DND-41 (cell line): ENCODE data around the gene SIN3B.
"Not testable (repeated sequence)": the region's sequence is repeated elsewhere in the genome, so short reads cannot be mapped to it uniquely, and the experiment has no call there.

Source experiments
- ATAC-seq: fragments of 200-7000 bp; cut with Tn5 transposase; 3 replicates; pipeline ENCODE4 v1.9.1; 2021; ENCODE audit warnings: low read depth; ENCODE audit not compliant: insufficient read depth
- DNase-seq: peaks from one replicate; pipeline ENCODE4 v3.0.0-alpha.2; 2020
- H2AFZ ChIP-seq: 2 replicates; pipeline ENCODE4 v1.6.0; 2012; ENCODE audit warnings: low read depth, low read length
- H3K27ac ChIP-seq: 2 replicates; pipeline ENCODE4 v1.5.1; 2012; ENCODE audit warnings: low read length, inconsistent platforms
- H3K27me3 ChIP-seq: fragments of 200-600 bp; sonication (generic); 2 replicates; pipeline ENCODE4 v1.6.0; 2012; ENCODE audit warnings: low read length, mild to moderate bottlenecking, inconsistent platforms; ENCODE audit not compliant: insufficient read depth, poor library complexity
- H3K36me3 ChIP-seq: 2 replicates; pipeline ENCODE4 v1.5.1; 2012; ENCODE audit warnings: low read length, inconsistent platforms; ENCODE audit not compliant: insufficient read depth
- H3K4me1 ChIP-seq: 2 replicates; pipeline ENCODE4 v1.5.1; 2012; ENCODE audit warnings: mild to moderate bottlenecking, low read length; ENCODE audit not compliant: insufficient read depth
- H3K4me2 ChIP-seq: 2 replicates; pipeline ENCODE4 v1.6.0; 2012; ENCODE audit warnings: mild to moderate bottlenecking, moderate library complexity, low read length, inconsistent platforms; ENCODE audit not compliant: insufficient read depth
- H3K4me3 ChIP-seq, 2 experiments: fragments of 200-600 bp in 1 of 2; shearing (Covaris generic) in 1 of 2; 2 replicates each; pipeline ENCODE4 v1.5.1; 2012 to 2016; ENCODE audit warnings: inconsistent platforms in 2 of 2, low read length in 2 of 2, mild to moderate bottlenecking in 2 of 2, low read depth in 1 of 2, moderate library complexity in 1 of 2
- H3K79me2 ChIP-seq: 2 replicates; pipeline ENCODE4 v1.6.0; 2012; ENCODE audit warnings: low read length, inconsistent platforms; ENCODE audit not compliant: insufficient read depth
- H3K9ac ChIP-seq: 2 replicates; pipeline ENCODE4 v1.6.0; 2012; ENCODE audit warnings: low read depth, mild to moderate bottlenecking, inconsistent platforms, low read length, moderate library complexity
- H3K9me3 ChIP-seq: 2 replicates; pipeline ENCODE4 v1.5.1; 2012; ENCODE audit warnings: low read length, moderate library complexity, mild to moderate bottlenecking, inconsistent platforms; ENCODE audit not compliant: insufficient read depth, severe bottlenecking
- H4K20me1 ChIP-seq: 2 replicates; pipeline ENCODE4 v1.6.0; 2012; ENCODE audit warnings: low read length; ENCODE audit not compliant: insufficient read depth
- CTCF ChIP-seq: IDR thresholded peaks from 2 replicates; pipeline ENCODE4 v1.5.1; 2012; ENCODE audit warnings: borderline replicate concordance, low read length, moderate library complexity, mild to moderate bottlenecking; ENCODE audit not compliant: poor library complexity, severe bottlenecking; ENCODE audit errors: extremely low read depth
- EZH2 ChIP-seq: IDR thresholded peaks from 3 replicates; pipeline ENCODE4 v1.6.1; 2012; ENCODE audit warnings: borderline replicate concordance, low read depth, mild to moderate bottlenecking, moderate library complexity, low read length, inconsistent platforms; ENCODE audit not compliant: severe bottlenecking

Gene SIN3B

DNA sequence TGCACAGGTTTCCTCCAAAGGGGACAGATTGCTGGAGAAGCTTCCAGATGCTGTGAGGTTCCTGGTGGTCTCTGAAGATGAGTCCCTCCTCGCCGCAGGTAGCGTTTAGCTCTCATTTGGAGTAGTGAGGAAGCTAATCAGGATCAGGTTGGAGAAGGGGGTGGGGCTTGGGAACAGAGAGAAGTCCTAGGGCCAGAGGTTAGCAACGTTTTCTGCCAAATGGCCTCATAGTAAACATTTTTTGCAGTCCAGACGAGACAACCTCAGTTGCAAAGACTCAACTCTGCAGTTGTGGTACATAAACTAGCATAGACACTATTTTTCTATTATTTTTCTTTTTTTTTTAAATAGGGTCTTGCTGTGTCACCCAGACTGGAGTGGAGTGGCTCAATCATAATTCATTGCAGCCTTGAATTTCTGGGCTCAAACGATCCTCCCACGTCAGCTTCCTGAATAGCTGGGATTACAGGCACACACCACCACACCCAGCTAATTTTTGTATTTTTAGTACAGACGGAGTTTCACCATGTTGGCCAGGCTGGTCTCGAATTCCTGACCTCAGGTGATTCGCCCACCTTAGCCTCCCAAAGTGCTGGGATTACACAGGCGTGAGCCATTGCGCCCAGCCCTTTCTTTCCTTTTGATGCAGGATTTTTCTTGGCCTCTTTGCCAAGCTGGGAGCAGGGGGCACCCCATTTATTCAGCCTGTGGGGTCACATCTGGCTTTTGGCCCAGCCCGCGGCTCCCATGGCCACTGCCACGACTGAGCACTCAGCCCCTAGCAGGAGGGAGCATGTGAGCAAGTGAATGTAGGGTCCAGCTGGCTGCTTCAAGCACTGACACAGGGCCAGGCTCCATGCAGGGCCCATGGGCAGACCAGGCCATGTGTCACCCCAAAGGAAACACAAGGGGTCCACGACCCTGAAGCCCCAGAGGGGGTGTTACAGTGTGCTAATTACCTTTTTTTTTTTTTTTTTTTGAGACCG is 34.4 kb upstream of the SIN3B start:
- Histone ChIP-seq H3K36me3 (no peaks in the 10 kb centered on the region), H3K27me3 (no peaks in the 10 kb centered on the region), H3K4me2 (no peak overlapping the region), H3K27ac (no peak overlapping the region), H3K9me3 (peaks cover 18% of the 10 kb centered on the region), H3K9ac (no peak overlapping the region), H3K4me3 (no peak overlapping the region), H4K20me1 (no peaks in the 10 kb centered on the region), H2AFZ (no peak overlapping the region), H3K4me1 (no peaks in the 10 kb centered on the region), H3K79me2 (no peaks in the 10 kb centered on the region)
- TF ChIP-seq EZH2 (no peak), CTCF (no peak)
- DNase-seq (no peak), ATAC-seq (no peak)

DNA sequence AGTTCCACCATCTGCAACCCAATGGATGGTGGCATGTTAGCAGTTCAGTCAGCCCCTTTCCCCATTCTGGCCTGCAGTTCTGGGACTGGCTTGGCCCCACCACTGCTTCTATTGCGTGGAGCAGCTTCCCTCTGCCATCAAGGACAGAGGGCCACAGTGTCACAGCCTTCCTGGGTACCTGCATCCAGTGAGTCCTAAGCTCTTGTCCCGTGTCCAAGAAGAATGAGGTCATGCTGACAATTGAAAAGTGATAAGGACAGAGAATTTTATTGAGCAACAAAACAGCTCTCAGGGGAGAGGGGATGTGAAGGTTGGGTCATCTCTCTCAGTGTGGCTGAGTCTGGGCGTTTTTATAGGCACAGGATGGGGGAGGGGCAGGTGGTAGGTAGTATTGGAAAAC is 33.5 kb upstream of the SIN3B start:
- Histone ChIP-seq H3K9ac (no peak overlapping the region), H3K9me3 (peaks cover 16% of the 10 kb centered on the region), H3K36me3 (no peaks in the 10 kb centered on the region), H2AFZ (no peak overlapping the region), H3K79me2 (no peaks in the 10 kb centered on the region), H3K27ac (no peak overlapping the region), H3K4me3 (no peak overlapping the region), H3K4me2 (no peak overlapping the region), H4K20me1 (no peaks in the 10 kb centered on the region), H3K4me1 (no peaks in the 10 kb centered on the region), H3K27me3 (no peaks in the 10 kb centered on the region)
- ATAC-seq = no peak
- no peak for DNase-seq
- TF ChIP-seq CTCF (no peak), EZH2 (no peak)

- Histone ChIP-seq H3K27me3 (no peaks in the 10 kb centered on the region), H3K4me1 (no peaks in the 10 kb centered on the region), H3K27ac (no peak overlapping the region), H3K4me3 (no peak overlapping the region), H3K9me3 (peaks cover 16% of the 10 kb centered on the region), H2AFZ (no peak overlapping the region), H3K9ac (no peak overlapping the region), H3K36me3 (no peaks in the 10 kb centered on the region), H3K4me2 (no peak overlapping the region), H4K20me1 (no peaks in the 10 kb centered on the region), H3K79me2 (no peaks in the 10 kb centered on the region)
- ATAC-seq = no peak
- TF ChIP-seq CTCF (no peak), EZH2 (no peak)
- DNase-seq = no peak
Measured at GRCh38 chr19:16797876-16798275, 31.3 kb upstream of the SIN3B start.

- H3K27ac ChIP-seq, H4K20me1 ChIP-seq, H3K9ac ChIP-seq, ATAC-seq, H3K4me1 ChIP-seq, H3K36me3 ChIP-seq, H3K27me3 ChIP-seq, H3K79me2 ChIP-seq, H2AFZ ChIP-seq, H3K4me2 ChIP-seq, H3K4me3 ChIP-seq, DNase-seq: not testable (repeated sequence)
- peaks cover 16% of the 10 kb centered on the region for H3K9me3 ChIP-seq
Measured at GRCh38 chr19:16798326-16798725, 30.9 kb upstream of the SIN3B start.
